Uterus (tissue), 4 donors: Measurements from ENCODE around the gene PDE6A. TPM values are rescaled to one million over a fixed set of nuclear protein-coding genes. Genes with fewer than 3 reads are reported as not detected.

Experiments used
- DNase-seq, 2 donors: peaks; one replicate each; pipeline ENCODE4 v3.0.0-alpha.2; 2019 to 2020
- H3K27ac ChIP-seq, 2 donors: fragments of 200-600 bp; sonication (generic); 1 replicate in 1 of 2; 2 replicates in 1 of 2; pipeline ENCODE4 v1.5.1; 2016 to 2018
- H3K27me3 ChIP-seq, 2 donors: fragments of 200-600 bp; sonication (generic); one replicate each; pipeline ENCODE4 v1.5.1; 2018 to 2019; ENCODE audit warnings: control low read depth in 1 of 2
- H3K36me3 ChIP-seq, 2 donors: fragments of 200-600 bp; sonication (generic); one replicate each; pipeline ENCODE4 v1.5.1; 2019; ENCODE audit warnings: control low read depth in 1 of 2
- H3K4me1 ChIP-seq, 2 donors: fragments of 200-600 bp; sonication (generic); one replicate each; pipeline ENCODE4 v1.5.1; 2018 to 2019; ENCODE audit warnings: control low read depth in 1 of 2
- H3K4me3 ChIP-seq, 2 donors: fragments of 200-600 bp; sonication (generic); 1 replicate in 1 of 2; 2 replicates in 1 of 2; pipeline ENCODE4 v1.5.1; 2018 to 2019; ENCODE audit warnings: mild to moderate bottlenecking in 1 of 2
- H3K9me3 ChIP-seq, 2 donors: fragments of 200-600 bp; sonication (generic); one replicate each; pipeline ENCODE4 v1.5.1; 2019; ENCODE audit warnings: control low read depth in 1 of 2
- CTCF ChIP-seq, 4 experiments: fragments of 200-600 bp in 2 of 4; fragments of 450-650 bp in 2 of 4; sonication (generic) in 2 of 4; IDR thresholded peaks; one replicate each; pipeline ENCODE4 v1.5.1; 2016 to 2019; ENCODE audit warnings: antibody characterized with exemption in 4 of 4, mild to moderate bottlenecking in 2 of 4, moderate library complexity in 1 of 4
- POLR2A ChIP-seq, 2 donors: fragments of 450-650 bp; IDR thresholded peaks; one replicate each; pipeline ENCODE4 v1.6.1; 2016; ENCODE audit warnings: antibody characterized with exemption in 2 of 2, mild to moderate bottlenecking in 1 of 2, moderate library complexity in 1 of 2
- intact Hi-C: fragments of 100-400 bp; cut with DNase I; formaldehyde crosslinking; loops from one replicate; pipeline ENCODE4 v1.15.1; 2023; ENCODE audit warnings: low total_unique reads
- total RNA-seq, 4 donors: library from RNA; depleted of rRNA in 3 of 4; stranded (reverse); fragments of >200 nt in 3 of 4; gene quantifications; one replicate each; pipeline versions ENCODE4 v1.1.0 to v1.2.4, GENCODE V29; 2014 to 2023
- donor health status: DM: yes; HTN: yes; CAD: no.

PDE6A gene
- total RNA-seq, 4 donors from 2014 or later = 0.07 TPM; not detected in 3

DNA sequence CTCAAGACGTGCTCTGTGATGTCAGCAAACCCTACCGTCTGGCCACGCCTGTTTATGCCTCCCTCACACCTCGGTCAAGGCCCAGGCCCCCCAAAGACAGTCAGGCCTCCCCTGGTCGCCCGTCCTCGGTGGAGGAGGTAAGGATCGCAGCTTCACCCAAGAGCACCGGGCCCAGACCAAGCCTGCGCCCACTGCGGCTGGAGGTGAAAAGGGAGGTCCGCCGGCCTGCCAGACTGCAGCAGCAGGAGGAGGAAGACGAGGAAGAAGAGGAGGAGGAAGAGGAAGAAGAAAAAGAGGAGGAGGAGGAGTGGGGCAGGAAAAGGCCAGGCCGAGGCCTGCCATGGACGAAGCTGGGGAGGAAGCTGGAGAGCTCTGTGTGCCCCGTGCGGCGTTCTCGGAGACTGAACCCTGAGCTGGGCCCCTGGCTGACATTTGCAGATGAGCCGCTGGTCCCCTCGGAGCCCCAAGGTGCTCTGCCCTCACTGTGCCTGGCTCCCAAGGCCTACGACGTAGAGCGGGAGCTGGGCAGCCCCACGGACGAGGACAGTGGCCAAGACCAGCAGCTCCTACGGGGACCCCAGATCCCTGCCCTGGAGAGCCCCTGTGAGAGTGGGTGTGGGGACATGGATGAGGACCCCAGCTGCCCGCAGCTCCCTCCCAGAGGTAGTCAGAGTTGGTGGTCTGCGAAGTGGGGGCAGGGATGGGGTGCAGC lies 111.3 kb downstream of the PDE6A start:
- TF ChIP-seq POLR2A (IDR thresholded peaks at IDR 0.05) = no peak
- TF ChIP-seq CTCF (IDR thresholded peaks at IDR 0.05) = no peak
- H3K4me1 ChIP-seq = no peaks in the 10 kb centered on the region
- H3K4me3 ChIP-seq = no peak overlapping the region
- intact Hi-C loops = loop anchor here (5.0 kb wide), 2 partner anchors 144 to 159 kb away; no protein-coding TSS in a partner anchor
- no peaks in the 10 kb centered on the region for H3K9me3 ChIP-seq
- no peaks in the 10 kb centered on the region for H3K27me3 ChIP-seq
- DNase-seq = no peak
- H3K36me3 ChIP-seq = no peaks in the 10 kb centered on the region
- no peak overlapping the region for H3K27ac ChIP-seq

- H3K4me3 ChIP-seq = no peak overlapping the region
- intact Hi-C loops = loop anchor here (5.0 kb wide), 2 partner anchors 145 to 160 kb away; no protein-coding TSS in a partner anchor
These were observed 112.0 kb downstream of the PDE6A start for GRCh38 chr5:149832636-149833035.

GRCh38 chr5:149831492-149831891 lies 113.1 kb downstream of the PDE6A start:
- Histone ChIP-seq H3K27me3 (no peaks in the 10 kb centered on the region), H3K27ac (no peak overlapping the region), H3K9me3 (no peaks in the 10 kb centered on the region), H3K36me3 (no peaks in the 10 kb centered on the region), H3K4me1 (peaks cover 0 to 3% of the 10 kb centered on the region in 2 donors), H3K4me3 (no peak overlapping the region)
- TF ChIP-seq POLR2A (IDR thresholded peaks at IDR 0.05) (no peak), CTCF (IDR thresholded peaks at IDR 0.05) (no peak)
- intact Hi-C loops = loop anchor here (5.0 kb wide), 2 partner anchors 146 to 161 kb away; no protein-coding TSS in a partner anchor
- no peak for DNase-seq

More at GRCh38 chr5:149832636-149833035, 112.0 kb downstream of the PDE6A start:
- no peak for TF ChIP-seq POLR2A (IDR thresholded peaks at IDR 0.05)
- Histone ChIP-seq H3K27me3 (no peaks in the 10 kb centered on the region), H3K9me3 (no peaks in the 10 kb centered on the region), H3K4me1 (no peaks in the 10 kb centered on the region), H3K27ac (no peak overlapping the region), H3K36me3 (no peaks in the 10 kb centered on the region)
- DNase-seq = no peak

GRCh38 chr5:149830579-149830978 lies 114.0 kb downstream of the PDE6A start:
- no peak overlapping the region for H3K27ac ChIP-seq
- no peak overlapping the region for H3K4me3 ChIP-seq
- H3K4me1 ChIP-seq = peaks cover 0 to 12% of the 10 kb centered on the region in 2 donors
- H3K27me3 ChIP-seq = no peaks in the 10 kb centered on the region
- no peaks in the 10 kb centered on the region for H3K9me3 ChIP-seq
- TF ChIP-seq CTCF (IDR thresholded peaks at IDR 0.05) (no peak), POLR2A (IDR thresholded peaks at IDR 0.05) (no peak)
- intact Hi-C loops = loop anchor here (5.0 kb wide), 2 partner anchors 147 to 162 kb away; no protein-coding TSS in a partner anchor
- no peak for DNase-seq
- H3K36me3 ChIP-seq = no peaks in the 10 kb centered on the region

DNA sequence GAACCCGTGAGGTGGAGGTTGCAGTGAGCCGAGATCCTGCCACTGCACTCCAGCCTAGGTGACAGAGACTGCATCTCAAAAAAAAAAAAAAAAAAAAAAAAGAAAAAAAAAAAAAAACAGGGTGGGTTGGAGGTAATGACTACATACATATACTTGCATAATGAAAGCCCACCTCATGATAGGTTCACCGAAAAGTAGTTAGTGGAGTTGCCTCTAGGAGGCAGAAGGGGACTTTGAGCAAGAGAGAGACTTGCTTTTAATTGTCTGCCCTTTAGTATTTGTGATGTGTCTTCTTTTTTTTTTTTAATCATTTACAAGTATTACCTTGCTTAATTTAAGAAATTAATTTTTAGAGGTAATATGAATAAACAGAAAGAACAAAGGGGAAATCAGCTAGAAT lies 114.6 kb downstream of the PDE6A start:
- Histone ChIP-seq H3K4me1 (peaks cover 0 to 13% of the 10 kb centered on the region in 2 donors), H3K4me3 (no peak overlapping the region), H3K9me3 (no peaks in the 10 kb centered on the region), H3K27ac (no peak overlapping the region), H3K36me3 (no peaks in the 10 kb centered on the region), H3K27me3 (no peaks in the 10 kb centered on the region)
- TF ChIP-seq POLR2A (IDR thresholded peaks at IDR 0.05) = no peak
- TF ChIP-seq CTCF (IDR thresholded peaks at IDR 0.05) = no peak
- intact Hi-C loops = loop anchor here (2.0 to 5.0 kb wide), 3 partner anchors 147 to 191 kb away; no protein-coding TSS in a partner anchor
- DNase-seq = no peak
